ENCODE results near the gene HPSE2. TPM values are rescaled to one million over a fixed set of nuclear protein-coding genes. Genes with fewer than 3 reads are reported as not detected.
A peak's percentile ranks its signal among the peaks of the same experiment; 100 is the strongest.

HPSE2 gene
- total and polyA plus RNA-seq, 7 experiments from 2014 or later: not detected

- no peak overlapping the region for H3K4me3 Mint-ChIP-seq
- H3K9me3 ChIP-seq (ENCODE audit: control insufficient read depth in 2 of 3, low read length in 3 of 3): no peaks in the 10 kb centered on the region
- H3K27ac Mint-ChIP-seq: no peak overlapping the region
- H3K27me3 ChIP-seq (ENCODE audit: control insufficient read depth in 2 of 2, insufficient read depth in 2 of 2, low read length in 2 of 2): no peaks in the 10 kb centered on the region
- H3K4me3 ChIP-seq (ENCODE audit: low read length): no peak overlapping the region
- ChIA-PET CTCF (no interaction called here), POLR2A (no interaction called here)
- intact Hi-C loops (cut with micrococcal nuclease): no loop called here
- peaks cover 0 to 10% (median 0%) of the 10 kb centered on the region in 5 donors for H3K27me3 Mint-ChIP-seq
- H3K4me1 Mint-ChIP-seq: no peaks in the 10 kb centered on the region
- H3K4me1 ChIP-seq (ENCODE audit: control insufficient read depth in 2 of 2, insufficient read depth in 2 of 2, low read length in 2 of 2): no peaks in the 10 kb centered on the region
- peaks cover 0 to 17% (median 2%) of the 10 kb centered on the region in 11 donors for H3K9me3 Mint-ChIP-seq
- H3K36me3 Mint-ChIP-seq: no peaks in the 10 kb centered on the region
- DNase-seq: no peak
- H3K27ac ChIP-seq (ENCODE audit: low read depth, low read length): no peak overlapping the region
- no peak for ATAC-seq
- no peaks in the 10 kb centered on the region for H3K36me3 ChIP-seq (ENCODE audit: control insufficient read depth in 2 of 3, insufficient read depth in 3 of 3, low read length in 3 of 3)
Observed at GRCh38 chr10:98825741-98826140, 409.9 kb downstream of the HPSE2 start.

GRCh38 chr10:98817396-98817795 is 418.3 kb downstream of the HPSE2 start:
- Mint-ChIP-seq H3K9me3 (peaks cover 0 to 4% (median 0%) of the 10 kb centered on the region in 11 donors), H3K27ac (no peak overlapping the region), H3K27me3 (peaks cover 0 to 6% (median 0%) of the 10 kb centered on the region in 5 donors), H3K36me3 (no peaks in the 10 kb centered on the region), H3K4me1 (no peaks in the 10 kb centered on the region), H3K4me3 (no peak overlapping the region)
- H3K27me3 ChIP-seq (ENCODE audit: control insufficient read depth in 2 of 2, insufficient read depth in 2 of 2, low read length in 2 of 2): no peaks in the 10 kb centered on the region
- ChIA-PET CTCF (no interaction called here), POLR2A (no interaction called here)
- DNase-seq (no peak), ATAC-seq (no peak)
- no peak overlapping the region for H3K27ac ChIP-seq (ENCODE audit: low read depth, low read length)
- H3K36me3 ChIP-seq (ENCODE audit: control insufficient read depth in 2 of 3, insufficient read depth in 3 of 3, low read length in 3 of 3): no peaks in the 10 kb centered on the region
- no peak overlapping the region for H3K4me3 ChIP-seq (ENCODE audit: low read length)
- intact Hi-C loops (cut with micrococcal nuclease): no loop called here
- no peaks in the 10 kb centered on the region for H3K4me1 ChIP-seq (ENCODE audit: control insufficient read depth in 2 of 2, insufficient read depth in 2 of 2, low read length in 2 of 2)
- H3K9me3 ChIP-seq (ENCODE audit: control insufficient read depth in 2 of 3, low read length in 3 of 3): no peaks in the 10 kb centered on the region

GRCh38 chr10:98815039-98815885 is 420.4 kb downstream of the HPSE2 start:
- no peaks in the 10 kb centered on the region for H3K36me3 ChIP-seq (ENCODE audit: control insufficient read depth in 2 of 3, insufficient read depth in 3 of 3, low read length in 3 of 3)
- CTCF ChIA-PET: no interaction called here
- Mint-ChIP-seq H3K36me3 (no peaks in the 10 kb centered on the region), H3K4me1 (no peaks in the 10 kb centered on the region), H3K27ac (no peak overlapping the region), H3K4me3 (no peak overlapping the region), H3K27me3 (peaks cover 0 to 12% (median 2%) of the 10 kb centered on the region in 5 donors), H3K9me3 (peaks cover 0 to 4% (median 0%) of the 10 kb centered on the region in 11 donors)
- H3K4me3 ChIP-seq (ENCODE audit: low read length): no peak overlapping the region
- POLR2A ChIA-PET: no interaction called here
- H3K27ac ChIP-seq (ENCODE audit: low read depth, low read length): no peak overlapping the region
- no peaks in the 10 kb centered on the region for H3K9me3 ChIP-seq (ENCODE audit: control insufficient read depth in 2 of 3, low read length in 3 of 3)
- no peaks in the 10 kb centered on the region for H3K27me3 ChIP-seq (ENCODE audit: control insufficient read depth in 2 of 2, insufficient read depth in 2 of 2, low read length in 2 of 2)
- ATAC-seq (no peak), DNase-seq (no peak)
- H3K4me1 ChIP-seq (ENCODE audit: control insufficient read depth in 2 of 2, insufficient read depth in 2 of 2, low read length in 2 of 2): no peaks in the 10 kb centered on the region
- intact Hi-C loops (cut with micrococcal nuclease): no loop called here

GRCh38 chr10:98814470-98814869 is 421.2 kb downstream of the HPSE2 start:
- H3K27ac Mint-ChIP-seq: no peak overlapping the region
- no peaks in the 10 kb centered on the region for H3K36me3 Mint-ChIP-seq
- POLR2A ChIA-PET: no interaction called here
- H3K9me3 Mint-ChIP-seq: peaks cover 0 to 4% (median 0%) of the 10 kb centered on the region in 11 donors
- no peak for ATAC-seq
- intact Hi-C loops (cut with micrococcal nuclease): no loop called here
- no peaks in the 10 kb centered on the region for H3K27me3 ChIP-seq (ENCODE audit: control insufficient read depth in 2 of 2, insufficient read depth in 2 of 2, low read length in 2 of 2)
- H3K9me3 ChIP-seq (ENCODE audit: control insufficient read depth in 2 of 3, low read length in 3 of 3): no peaks in the 10 kb centered on the region
- H3K4me3 ChIP-seq (ENCODE audit: low read length): no peak overlapping the region
- H3K4me1 ChIP-seq (ENCODE audit: control insufficient read depth in 2 of 2, insufficient read depth in 2 of 2, low read length in 2 of 2): no peaks in the 10 kb centered on the region
- H3K27me3 Mint-ChIP-seq: peaks cover 0 to 12% (median 2%) of the 10 kb centered on the region in 5 donors
- H3K4me3 Mint-ChIP-seq: no peak overlapping the region
- CTCF ChIA-PET: no interaction called here
- DNase-seq: no peak
- no peak overlapping the region for H3K27ac ChIP-seq (ENCODE audit: low read depth, low read length)
- no peaks in the 10 kb centered on the region for H3K4me1 Mint-ChIP-seq
- no peaks in the 10 kb centered on the region for H3K36me3 ChIP-seq (ENCODE audit: control insufficient read depth in 2 of 3, insufficient read depth in 3 of 3, low read length in 3 of 3)

GRCh38 chr10:98808282-98808892 is 427.3 kb downstream of the HPSE2 start:
- Mint-ChIP-seq H3K4me1 (no peaks in the 10 kb centered on the region), H3K36me3 (no peaks in the 10 kb centered on the region), H3K9me3 (peaks cover 0 to 3% (median 0%) of the 10 kb centered on the region in 11 donors), H3K27ac (no peak overlapping the region), H3K4me3 (no peak overlapping the region), H3K27me3 (peaks cover 0 to 8% (median 2%) of the 10 kb centered on the region in 5 donors)
- ChIA-PET CTCF (interaction anchor here (0.6 kb wide), 1 partner anchor 11 kb away, joined by 3 read pairs; no protein-coding TSS in a partner anchor), POLR2A (no interaction called here)
- Histone ChIP-seq H3K27ac (ENCODE audit: low read depth, low read length) (no peak overlapping the region), H3K27me3 (ENCODE audit: control insufficient read depth in 2 of 2, insufficient read depth in 2 of 2, low read length in 2 of 2) (no peaks in the 10 kb centered on the region), H3K4me3 (ENCODE audit: low read length) (no peak overlapping the region), H3K36me3 (ENCODE audit: control insufficient read depth in 2 of 3, insufficient read depth in 3 of 3, low read length in 3 of 3) (no peaks in the 10 kb centered on the region), H3K9me3 (ENCODE audit: control insufficient read depth in 2 of 3, low read length in 3 of 3) (no peaks in the 10 kb centered on the region), H3K4me1 (ENCODE audit: control insufficient read depth in 2 of 2, insufficient read depth in 2 of 2, low read length in 2 of 2) (no peaks in the 10 kb centered on the region)
- ATAC-seq (no peak), DNase-seq (no peak)
- intact Hi-C loops (cut with micrococcal nuclease): no loop called here

- Histone ChIP-seq H3K4me3 (ENCODE audit: low read length) (no peak overlapping the region), H3K9me3 (ENCODE audit: control insufficient read depth in 2 of 3, low read length in 3 of 3) (no peaks in the 10 kb centered on the region), H3K4me1 (ENCODE audit: control insufficient read depth in 2 of 2, insufficient read depth in 2 of 2, low read length in 2 of 2) (no peaks in the 10 kb centered on the region), H3K27ac (ENCODE audit: low read depth, low read length) (no peak overlapping the region), H3K36me3 (ENCODE audit: control insufficient read depth in 2 of 3, insufficient read depth in 3 of 3, low read length in 3 of 3) (no peaks in the 10 kb centered on the region), H3K27me3 (ENCODE audit: control insufficient read depth in 2 of 2, insufficient read depth in 2 of 2, low read length in 2 of 2) (no peaks in the 10 kb centered on the region)
- intact Hi-C loops (cut with micrococcal nuclease): no loop called here
- no peak overlapping the region for H3K4me3 Mint-ChIP-seq
- CTCF ChIA-PET: no interaction called here
- ATAC-seq (no peak), DNase-seq (no peak)
- H3K27me3 Mint-ChIP-seq: peaks cover 0 to 5% (median 0%) of the 10 kb centered on the region in 5 donors
- H3K36me3 Mint-ChIP-seq: no peaks in the 10 kb centered on the region
- POLR2A ChIA-PET: no interaction called here
- H3K9me3 Mint-ChIP-seq: peaks cover 0 to 8% (median 1%) of the 10 kb centered on the region in 11 donors
- H3K27ac Mint-ChIP-seq: no peak overlapping the region
- no peaks in the 10 kb centered on the region for H3K4me1 Mint-ChIP-seq
Observed at GRCh38 chr10:98800263-98800662, 435.4 kb downstream of the HPSE2 start.

GRCh38 chr10:98795467-98795866 is 440.2 kb downstream of the HPSE2 start:
- peaks cover 0 to 6% (median 1%) of the 10 kb centered on the region in 11 donors for H3K9me3 Mint-ChIP-seq
- CTCF ChIA-PET: no interaction called here
- peaks cover 0 to 6% (median 4%) of the 10 kb centered on the region in 5 donors for H3K27me3 Mint-ChIP-seq

More at GRCh38 chr10:98795467-98795866, 440.2 kb downstream of the HPSE2 start:
- Mint-ChIP-seq H3K4me1 (no peaks in the 10 kb centered on the region), H3K4me3 (no peak overlapping the region), H3K27ac (no peak overlapping the region), H3K36me3 (no peaks in the 10 kb centered on the region)
- intact Hi-C loops (cut with micrococcal nuclease): no loop called here
- Histone ChIP-seq H3K9me3 (ENCODE audit: control insufficient read depth in 2 of 3, low read length in 3 of 3) (no peaks in the 10 kb centered on the region), H3K4me3 (ENCODE audit: low read length) (no peak overlapping the region), H3K27me3 (ENCODE audit: control insufficient read depth in 2 of 2, insufficient read depth in 2 of 2, low read length in 2 of 2) (no peaks in the 10 kb centered on the region), H3K27ac (ENCODE audit: low read depth, low read length) (no peak overlapping the region), H3K36me3 (ENCODE audit: control insufficient read depth in 2 of 3, insufficient read depth in 3 of 3, low read length in 3 of 3) (no peaks in the 10 kb centered on the region), H3K4me1 (ENCODE audit: control insufficient read depth in 2 of 2, insufficient read depth in 2 of 2, low read length in 2 of 2) (no peaks in the 10 kb centered on the region)
- DNase-seq (no peak), ATAC-seq (peak; percentile 12)
- POLR2A ChIA-PET: no interaction called here
